Testis (tissue), 3 donors: Measurements from ENCODE around the gene FAM222A. TPM values are rescaled to one million over a fixed set of nuclear protein-coding genes. Genes with fewer than 3 reads are reported as not detected.

ENCODE experiments used
- DNase-seq: peaks from one replicate; pipeline ENCODE4 v3.0.0-alpha.2; 2019
- H3K27ac ChIP-seq, 2 donors: fragments of 200-600 bp; sonication (generic); one replicate each; pipeline ENCODE4 v1.5.1; 2019
- H3K27me3 ChIP-seq: fragments of 200-600 bp; sonication (generic); one replicate; pipeline ENCODE4 v1.5.1; 2019
- H3K36me3 ChIP-seq: fragments of 200-600 bp; sonication (generic); one replicate; pipeline ENCODE4 v1.5.1; 2017; ENCODE audit warnings: low read depth; ENCODE audit errors: missing control alignments
- H3K4me1 ChIP-seq: fragments of 200-600 bp; sonication (generic); one replicate; pipeline ENCODE4 v1.5.1; 2019
- H3K4me3 ChIP-seq, 2 donors: fragments of 200-600 bp; sonication (generic); one replicate each; pipeline ENCODE4 v1.5.1; 2017 to 2019
- H3K9me3 ChIP-seq: fragments of 200-600 bp; sonication (generic); one replicate; pipeline ENCODE4 v1.5.1; 2017
- CTCF ChIP-seq, 3 experiments: fragments of 450-650 bp in 2 of 3; fragments of 200-600 bp in 1 of 3; sonication (generic) in 1 of 3; IDR thresholded peaks; one replicate each; pipeline ENCODE4 v1.5.1; 2016 to 2019; ENCODE audit warnings: antibody characterized with exemption in 3 of 3, mild to moderate bottlenecking in 2 of 3, moderate library complexity in 1 of 3
- POLR2A ChIP-seq: fragments of 450-650 bp; IDR thresholded peaks from one replicate; pipeline ENCODE4 v1.6.1; 2017; ENCODE audit warnings: antibody characterized with exemption, mild to moderate bottlenecking, moderate library complexity
- WGBS, 2 donors: methylation state at CpG; one replicate each; pipeline ENCODE4 v1.1.5; 2018; 5-methylcytosine and 5-hydroxymethylcytosine counted together
- intact Hi-C: fragments of 100-400 bp; cut with DNase I; formaldehyde crosslinking; loops from one replicate; pipeline ENCODE4 v1.15.1; 2023; ENCODE audit warnings: low total_unique reads
- polyA plus RNA-seq: library from polyadenylated mRNA; stranded (reverse); fragments of 350-450 nt; fragmentation: Illumina TruSeq; extraction: RNeasy Lipid Tissue Mini Kit (QIAGEN cat#74804); gene quantifications from one replicate; pipeline ENCODE4 v1.2.3, GENCODE V29; 2014; ENCODE audit warnings: low read depth, low replicate concordance; ENCODE audit not compliant: insufficient read depth
- total RNA-seq, 2 donors: library from RNA; depleted of rRNA; stranded (reverse); fragments of >200 nt; gene quantifications; one replicate each; pipeline ENCODE4 v1.2.3, GENCODE V29; 2016

Gene FAM222A
- total and polyA plus RNA-seq, 3 donors from 2014 or later = 34.5 to 78.6 (median 75.7) TPM

DNA sequence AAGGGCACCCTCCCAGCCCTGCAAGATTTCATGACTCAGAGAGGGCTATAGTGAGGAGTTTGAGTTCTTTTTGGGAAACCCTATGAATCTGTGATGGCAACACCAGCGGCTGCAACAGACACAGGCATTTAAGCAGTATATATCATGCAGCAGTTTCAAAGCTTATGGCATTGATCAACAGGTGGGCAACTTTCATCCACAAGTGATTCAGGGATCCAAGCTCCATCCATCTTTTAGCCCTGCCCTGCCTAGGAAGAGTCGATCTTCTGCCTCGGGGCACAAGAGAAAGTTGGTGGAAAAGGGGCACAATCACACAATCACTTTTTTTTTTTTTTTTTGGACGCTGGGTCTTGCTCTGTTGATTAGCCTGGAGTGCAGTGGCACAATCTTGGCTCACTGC lies 8.3 kb upstream of the FAM222A start:
- no peak for TF ChIP-seq POLR2A
- no peak for TF ChIP-seq CTCF (IDR thresholded peaks at IDR 0.05)
- 84 to 89% methylated on average over 4 of the region's 4 CpGs for WGBS, 2 donors
- Histone ChIP-seq H3K4me3 (no peak overlapping the region), H3K36me3 (no peaks in the 10 kb centered on the region), H3K27ac (no peak overlapping the region), H3K4me1 (peaks cover 12% of the 10 kb centered on the region), H3K9me3 (no peaks in the 10 kb centered on the region), H3K27me3 (no peaks in the 10 kb centered on the region)
- no peak for DNase-seq
- intact Hi-C loops = no loop called here

DNA sequence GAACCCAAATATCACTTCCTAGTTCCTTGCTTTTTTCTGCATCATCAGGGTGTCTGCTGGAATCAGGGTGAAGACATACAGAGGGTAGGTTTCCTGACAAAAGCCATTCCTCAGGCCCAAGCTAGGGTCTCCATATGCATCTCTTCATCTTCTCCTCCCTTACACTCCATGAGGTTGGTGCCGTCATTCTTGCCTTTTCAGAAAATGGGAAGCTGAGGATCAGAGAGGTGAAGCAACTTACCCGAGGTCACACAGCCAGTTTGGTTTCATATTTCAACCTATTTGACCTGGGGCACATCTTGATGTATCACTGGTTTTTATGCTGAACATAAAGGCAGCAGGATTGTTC lies 7.3 kb upstream of the FAM222A start:
- Histone ChIP-seq H3K27ac (peak overlapping the region in 1 of 2 donors; percentile 8), H3K27me3 (no peaks in the 10 kb centered on the region), H3K9me3 (no peaks in the 10 kb centered on the region), H3K4me3 (no peak overlapping the region), H3K36me3 (no peaks in the 10 kb centered on the region), H3K4me1 (peaks cover 23% of the 10 kb centered on the region)
- intact Hi-C loops = no loop called here
- TF ChIP-seq CTCF (IDR thresholded peaks at IDR 0.05) = no peak
- no peak for TF ChIP-seq POLR2A
- no peak for DNase-seq
- 82 to 87% methylated on average over 2 of the region's 2 CpGs for WGBS, 2 donors

DNA sequence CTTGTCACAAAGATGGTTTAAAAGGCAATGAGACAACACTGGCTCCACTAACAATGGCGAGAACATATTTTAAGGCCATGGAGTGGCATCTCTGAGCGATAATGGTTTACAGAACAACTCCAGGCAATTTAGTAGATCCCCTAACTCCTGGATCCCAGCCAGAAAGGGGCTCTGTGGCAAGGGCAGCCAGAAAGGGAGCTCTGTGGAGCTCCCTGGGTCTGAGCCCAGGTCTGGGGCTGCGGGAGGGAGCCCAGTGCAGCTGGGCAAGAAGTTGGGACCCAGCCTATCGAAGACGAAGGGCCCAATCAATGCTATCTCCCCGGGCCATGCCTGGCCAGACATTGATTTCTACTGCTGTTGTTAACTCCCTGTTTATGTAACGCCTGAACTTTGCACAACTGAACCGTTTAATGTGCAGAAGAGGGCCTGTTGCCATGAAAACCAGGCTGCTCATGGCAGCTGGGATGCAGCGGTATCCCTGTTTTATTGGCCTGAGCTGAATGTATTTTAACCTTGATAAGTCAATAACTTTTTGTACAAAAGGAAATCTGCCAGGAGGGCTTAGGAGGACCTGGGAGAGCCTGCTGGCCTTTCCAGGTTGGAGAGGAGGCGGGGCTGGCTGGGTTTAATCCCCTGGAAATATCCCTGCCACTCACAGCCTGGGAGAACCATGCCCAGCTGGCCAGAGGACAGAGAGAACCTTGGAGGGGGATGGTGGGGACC lies 6.7 kb upstream of the FAM222A start:
- H3K27me3 ChIP-seq = no peaks in the 10 kb centered on the region
- DNase-seq = no peak
- H3K4me3 ChIP-seq = no peak overlapping the region
- no peaks in the 10 kb centered on the region for H3K36me3 ChIP-seq
- H3K4me1 ChIP-seq = peaks cover 27% of the 10 kb centered on the region
- H3K9me3 ChIP-seq = no peaks in the 10 kb centered on the region
- intact Hi-C loops = no loop called here
- H3K27ac ChIP-seq = peak overlapping the region in 1 of 2 donors; percentile 8
- TF ChIP-seq CTCF (IDR thresholded peaks at IDR 0.05) (no peak), POLR2A (no peak)
- 46 to 78% methylated on average over 7 to 10 of the region's 10 CpGs for WGBS, 2 donors

GRCh38 chr12:109707470-109707821 lies 6.2 kb upstream of the FAM222A start:
- no peak for DNase-seq
- Histone ChIP-seq H3K4me1 (peaks cover 32% of the 10 kb centered on the region), H3K27ac (peak overlapping the region in 1 of 2 donors; percentile 8), H3K27me3 (no peaks in the 10 kb centered on the region), H3K36me3 (no peaks in the 10 kb centered on the region), H3K9me3 (no peaks in the 10 kb centered on the region), H3K4me3 (no peak overlapping the region)
- intact Hi-C loops = no loop called here
- no peak for TF ChIP-seq POLR2A
- no peak for TF ChIP-seq CTCF (IDR thresholded peaks at IDR 0.05)
- 49 to 65% methylated on average over 4 of the region's 4 CpGs for WGBS, 2 donors

DNA sequence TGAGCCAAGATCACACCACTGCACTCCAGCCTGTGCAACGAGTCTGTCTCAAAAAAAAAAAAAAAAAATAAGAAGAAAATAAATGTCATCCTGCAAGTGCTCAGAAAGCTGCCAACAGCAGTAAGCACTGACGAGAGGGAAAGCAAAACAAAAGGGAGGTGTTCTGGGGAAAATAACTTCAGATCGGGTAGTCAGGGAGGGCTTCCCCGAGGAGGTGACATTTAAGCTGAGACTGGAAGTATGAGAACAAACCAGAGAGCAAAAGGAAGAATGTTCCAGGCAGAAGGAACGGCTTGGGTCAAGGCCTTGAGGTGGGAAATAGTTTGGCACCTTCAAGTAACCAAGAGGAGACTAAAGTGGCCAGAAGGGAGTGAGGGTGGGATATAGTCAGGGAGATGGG lies 4.7 kb upstream of the FAM222A start:
- WGBS, 2 donors = 47 to 71% methylated on average over 5 of the region's 5 CpGs
- Histone ChIP-seq H3K27me3 (no peaks in the 10 kb centered on the region), H3K27ac (peak overlapping the region; percentile 45 to 56), H3K9me3 (no peaks in the 10 kb centered on the region), H3K36me3 (no peaks in the 10 kb centered on the region), H3K4me1 (peaks cover 40% of the 10 kb centered on the region), H3K4me3 (no peak overlapping the region)
- intact Hi-C loops = no loop called here
- DNase-seq = no peak
- no peak for TF ChIP-seq CTCF (IDR thresholded peaks at IDR 0.05)
